GM12878 (cell line): ENCODE results near the gene CNR1. TPM values are rescaled to one million over a fixed set of nuclear protein-coding genes. Genes with fewer than 3 reads are reported as not detected.
A peak's percentile ranks its signal among the peaks of the same experiment; 100 is the strongest.

ENCODE experiments used
- CHD4 ChIP-seq: fragments of 200-600 bp; sonication (generic); IDR thresholded peaks from 2 replicates; pipeline ENCODE4 v1.6.1; 2016; ENCODE audit warnings: mild to moderate bottlenecking
- EED ChIP-seq: sonication (generic); IDR thresholded peaks from 2 replicates; pipeline ENCODE4 v1.6.1; 2016; ENCODE audit warnings: antibody characterized with exemption, low read depth
- HDAC2 ChIP-seq: fragments of 200-600 bp; sonication (generic); IDR thresholded peaks from 2 replicates; pipeline ENCODE4 v1.6.1; 2017
- HSF1 ChIP-seq: fragments of 150-350 bp; IDR thresholded peaks from 2 replicates; pipeline ENCODE4 v1.6.1; 2014; ENCODE audit warnings: mild to moderate bottlenecking, low read depth, low read length
- MEF2A ChIP-seq: IDR thresholded peaks from 2 replicates; pipeline ENCODE4 v1.6.1; 2011; ENCODE audit warnings: low read depth, mild to moderate bottlenecking, low read length, moderate library complexity; ENCODE audit not compliant: insufficient read depth
- MTA2 ChIP-seq: fragments of 450-650 bp; IDR thresholded peaks from 2 replicates; pipeline ENCODE4 v1.6.1; 2016; ENCODE audit warnings: low read depth, mild to moderate bottlenecking, moderate library complexity
- MXI1 ChIP-seq: fragments of 150-350 bp; IDR thresholded peaks from 2 replicates; pipeline ENCODE4 v1.6.1; 2011; ENCODE audit warnings: low read depth, mild to moderate bottlenecking, inconsistent platforms, low read length, improper control_type of control experiment
- NFYB ChIP-seq: IDR thresholded peaks from 2 replicates; pipeline ENCODE4 v1.6.1; 2011; ENCODE audit warnings: low read depth, mild to moderate bottlenecking, low read length, improper control_type of control experiment, moderate library complexity; ENCODE audit not compliant: insufficient read depth
- POLR2AphosphoS2 ChIP-seq: IDR thresholded peaks from 2 replicates; pipeline ENCODE4 v1.6.1; 2011; ENCODE audit warnings: low read depth, mild to moderate bottlenecking, low read length, improper control_type of control experiment, moderate library complexity
- PRDM15 ChIP-seq: fragments of 450-650 bp; formaldehyde crosslinking; IDR thresholded peaks from 2 replicates; pipeline ENCODE4 v1.4.0; 2020; ENCODE audit warnings: mild to moderate bottlenecking, moderate library complexity
- RBBP5 ChIP-seq: fragments of 200-600 bp; sonication (generic); conservative IDR thresholded peaks from 2 replicates; pipeline ENCODE4 v1.6.1; 2016
- STAT1 ChIP-seq: fragments of 450-650 bp; conservative IDR thresholded peaks from 2 replicates; pipeline ENCODE4 v1.6.1; 2014; ENCODE audit warnings: antibody characterized with exemption, mild to moderate bottlenecking
- SUZ12 ChIP-seq: fragments of 200-600 bp; sonication (generic); IDR thresholded peaks from one replicate; pipeline ENCODE4 v1.6.1; 2018; ENCODE audit warnings: antibody characterized with exemption, mild to moderate bottlenecking; ENCODE audit not compliant: unreplicated experiment
- TCF3 ChIP-seq: IDR thresholded peaks from 2 replicates; pipeline ENCODE4 v1.6.1; 2012; ENCODE audit warnings: low read depth, mild to moderate bottlenecking, low read length, borderline replicate concordance; ENCODE audit not compliant: insufficient read depth
- ZBTB33 ChIP-seq: fragments of 450-650 bp; IDR thresholded peaks from 2 replicates; pipeline ENCODE4 v1.6.1; 2017; ENCODE audit warnings: mild to moderate bottlenecking
- ZNF217 ChIP-seq: fragments of 450-650 bp; IDR thresholded peaks from 2 replicates; pipeline ENCODE4 v1.6.1; 2017; ENCODE audit warnings: antibody characterized with exemption, mild to moderate bottlenecking
- polyA plus RNA-seq, 11 experiments: library from polyadenylated mRNA; depleted of rRNA in 4 of 11; unstranded in 6 of 11; stranded (reverse) in 5 of 11; fragments of >200 nt; fragmentation: Nextera tagmentation in 4 of 11; fragmentation: Illumina TruSeq in 1 of 11; extraction: Ambion mirVana in 4 of 11; extraction: Trizol in 1 of 11; gene quantifications; 1 replicate in 1 of 11; 2 replicates in 10 of 11; pipeline versions ENCODE4 v1.2.1 to v1.2.3, GENCODE V29; 2011 to 2016; ENCODE audit warnings: inconsistent platforms in 2 of 11, missing spikeins in 2 of 11, low read depth in 1 of 11
- total RNA-seq, 4 experiments: library from RNA; depleted of rRNA in 3 of 4; stranded (reverse); fragments of >200 nt in 3 of 4; fragmentation: Illumina TruSeq in 1 of 4; extraction: Trizol in 1 of 4; gene quantifications; 2 replicates each; pipeline versions ENCODE4 v1.2.1 to v1.2.3, GENCODE V29; 2013 to 2021
- TF ChIP-seq, protein P1 (sequence below): fragments of 450-650 bp; IDR thresholded peaks from 2 replicates; pipeline ENCODE4 v1.6.1; 2017; ENCODE audit warnings: mild to moderate bottlenecking, moderate library complexity
- TF ChIP-seq, protein P2 (sequence below): IDR thresholded peaks from 2 replicates; pipeline ENCODE4 v1.6.1; 2011; ENCODE audit warnings: borderline replicate concordance, low read depth, mild to moderate bottlenecking, moderate library complexity, mixed read lengths, low read length; ENCODE audit not compliant: insufficient read depth; ENCODE audit errors: extremely low read length

Gene CNR1
- total and polyA plus RNA-seq, 10 of the 15 experiments (the other 5 are each of a cell fraction or from before 2014, with no cell fraction given) = 2.2 to 15.4 (median 8.5) TPM

- TF ChIP-seq, protein P1, sequence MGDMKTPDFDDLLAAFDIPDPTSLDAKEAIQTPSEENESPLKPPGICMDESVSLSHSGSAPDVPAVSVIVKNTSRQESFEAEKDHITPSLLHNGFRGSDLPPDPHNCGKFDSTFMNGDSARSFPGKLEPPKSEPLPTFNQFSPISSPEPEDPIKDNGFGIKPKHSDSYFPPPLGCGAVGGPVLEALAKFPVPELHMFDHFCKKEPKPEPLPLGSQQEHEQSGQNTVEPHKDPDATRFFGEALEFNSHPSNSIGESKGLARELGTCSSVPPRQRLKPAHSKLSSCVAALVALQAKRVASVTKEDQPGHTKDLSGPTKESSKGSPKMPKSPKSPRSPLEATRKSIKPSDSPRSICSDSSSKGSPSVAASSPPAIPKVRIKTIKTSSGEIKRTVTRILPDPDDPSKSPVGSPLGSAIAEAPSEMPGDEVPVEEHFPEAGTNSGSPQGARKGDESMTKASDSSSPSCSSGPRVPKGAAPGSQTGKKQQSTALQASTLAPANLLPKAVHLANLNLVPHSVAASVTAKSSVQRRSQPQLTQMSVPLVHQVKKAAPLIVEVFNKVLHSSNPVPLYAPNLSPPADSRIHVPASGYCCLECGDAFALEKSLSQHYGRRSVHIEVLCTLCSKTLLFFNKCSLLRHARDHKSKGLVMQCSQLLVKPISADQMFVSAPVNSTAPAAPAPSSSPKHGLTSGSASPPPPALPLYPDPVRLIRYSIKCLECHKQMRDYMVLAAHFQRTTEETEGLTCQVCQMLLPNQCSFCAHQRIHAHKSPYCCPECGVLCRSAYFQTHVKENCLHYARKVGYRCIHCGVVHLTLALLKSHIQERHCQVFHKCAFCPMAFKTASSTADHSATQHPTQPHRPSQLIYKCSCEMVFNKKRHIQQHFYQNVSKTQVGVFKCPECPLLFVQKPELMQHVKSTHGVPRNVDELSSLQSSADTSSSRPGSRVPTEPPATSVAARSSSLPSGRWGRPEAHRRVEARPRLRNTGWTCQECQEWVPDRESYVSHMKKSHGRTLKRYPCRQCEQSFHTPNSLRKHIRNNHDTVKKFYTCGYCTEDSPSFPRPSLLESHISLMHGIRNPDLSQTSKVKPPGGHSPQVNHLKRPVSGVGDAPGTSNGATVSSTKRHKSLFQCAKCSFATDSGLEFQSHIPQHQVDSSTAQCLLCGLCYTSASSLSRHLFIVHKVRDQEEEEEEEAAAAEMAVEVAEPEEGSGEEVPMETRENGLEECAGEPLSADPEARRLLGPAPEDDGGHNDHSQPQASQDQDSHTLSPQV = no peak
- TF ChIP-seq ZBTB33 (no peak), STAT1 (no peak), TCF3 (peak; percentile 63; the same call in 1 of the 2 replicates), CHD4 (no peak), MTA2 (peak; percentile 94), ZNF217 (peak; percentile 92; the same call in 1 of the 2 replicates), RBBP5 (no peak), EED (peak; percentile 92), PRDM15 (no peak), MXI1 (no peak), HSF1 (no peak), POLR2AphosphoS2 (no peak), MEF2A (peak; percentile 66; the same call in 1 of the 2 replicates), NFYB (no peak), SUZ12 (no peak), HDAC2 (no peak)
- TF ChIP-seq, protein P2, sequence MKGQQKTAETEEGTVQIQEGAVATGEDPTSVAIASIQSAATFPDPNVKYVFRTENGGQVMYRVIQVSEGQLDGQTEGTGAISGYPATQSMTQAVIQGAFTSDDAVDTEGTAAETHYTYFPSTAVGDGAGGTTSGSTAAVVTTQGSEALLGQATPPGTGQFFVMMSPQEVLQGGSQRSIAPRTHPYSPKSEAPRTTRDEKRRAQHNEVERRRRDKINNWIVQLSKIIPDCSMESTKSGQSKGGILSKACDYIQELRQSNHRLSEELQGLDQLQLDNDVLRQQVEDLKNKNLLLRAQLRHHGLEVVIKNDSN = no peak
Measured at GRCh38 chr6:88135578-88136114, 30.5 kb downstream of the CNR1 start (continued).
